ENCODE results near the gene ZNRF3. TPM values are rescaled to one million over a fixed set of nuclear protein-coding genes. Genes with fewer than 3 reads are reported as not detected.
A peak's percentile ranks its signal among the peaks of the same experiment; 100 is the strongest.
"Not testable (repeated sequence)": the region's sequence is repeated elsewhere in the genome, so short reads cannot be mapped to it uniquely, and the experiment has no call there.

ZNRF3 gene
- polyA plus RNA-seq, 3 donors, result 26.9 to 28.8 (median 27.6) TPM

DNA sequence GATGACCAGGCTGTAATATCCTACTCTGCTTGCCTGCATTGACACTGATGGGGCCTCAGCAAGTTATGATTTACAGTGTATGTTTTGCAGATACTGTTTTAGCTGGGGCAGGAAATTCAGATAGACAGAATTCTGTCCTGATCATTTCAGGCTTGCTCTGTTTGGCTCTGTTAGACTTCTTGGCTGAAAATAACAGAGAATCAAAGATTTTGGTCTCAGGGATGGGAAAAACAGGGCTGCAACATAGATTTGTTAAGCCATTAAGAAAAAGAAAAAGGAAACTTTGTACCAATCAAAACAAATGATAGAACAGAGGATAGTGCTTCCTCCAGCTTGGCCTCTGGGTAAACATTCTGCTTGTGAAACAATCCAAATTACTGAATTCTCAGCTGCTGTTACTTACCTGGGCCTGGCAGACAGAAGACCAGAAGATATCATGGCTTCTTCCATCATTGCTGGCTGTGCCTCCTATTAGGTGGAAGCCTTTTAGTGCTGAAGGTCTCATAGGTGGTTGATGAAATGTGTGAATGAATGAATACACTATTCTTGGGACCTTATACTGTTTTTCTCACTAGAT lies 22.0 kb downstream of the ZNRF3 start:
- no peak for DNase-seq (ENCODE audit: low read depth in 3 of 3, low spot score in 2 of 3)

DNA sequence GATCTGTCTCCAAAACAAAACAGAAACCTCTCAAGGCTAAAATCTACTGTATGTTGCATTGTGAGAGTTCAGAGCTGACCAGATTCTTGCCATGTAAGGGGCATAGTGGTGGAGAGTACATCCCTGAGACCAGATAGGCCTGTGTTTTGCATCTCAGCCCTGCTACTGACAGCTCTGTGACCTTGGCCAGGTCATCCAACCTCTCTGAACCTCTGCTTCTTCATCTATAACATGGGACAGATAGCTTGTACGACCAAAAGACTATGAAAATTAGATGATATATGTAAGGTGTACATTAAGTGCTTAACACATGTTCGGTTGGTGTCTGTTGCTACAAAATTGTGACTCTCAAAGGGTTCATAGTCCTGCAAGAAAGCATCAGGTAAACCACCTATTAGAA lies 22.9 kb downstream of the ZNRF3 start:
- DNase-seq (ENCODE audit: low read depth in 3 of 3, low spot score in 2 of 3), result no peak

DNA sequence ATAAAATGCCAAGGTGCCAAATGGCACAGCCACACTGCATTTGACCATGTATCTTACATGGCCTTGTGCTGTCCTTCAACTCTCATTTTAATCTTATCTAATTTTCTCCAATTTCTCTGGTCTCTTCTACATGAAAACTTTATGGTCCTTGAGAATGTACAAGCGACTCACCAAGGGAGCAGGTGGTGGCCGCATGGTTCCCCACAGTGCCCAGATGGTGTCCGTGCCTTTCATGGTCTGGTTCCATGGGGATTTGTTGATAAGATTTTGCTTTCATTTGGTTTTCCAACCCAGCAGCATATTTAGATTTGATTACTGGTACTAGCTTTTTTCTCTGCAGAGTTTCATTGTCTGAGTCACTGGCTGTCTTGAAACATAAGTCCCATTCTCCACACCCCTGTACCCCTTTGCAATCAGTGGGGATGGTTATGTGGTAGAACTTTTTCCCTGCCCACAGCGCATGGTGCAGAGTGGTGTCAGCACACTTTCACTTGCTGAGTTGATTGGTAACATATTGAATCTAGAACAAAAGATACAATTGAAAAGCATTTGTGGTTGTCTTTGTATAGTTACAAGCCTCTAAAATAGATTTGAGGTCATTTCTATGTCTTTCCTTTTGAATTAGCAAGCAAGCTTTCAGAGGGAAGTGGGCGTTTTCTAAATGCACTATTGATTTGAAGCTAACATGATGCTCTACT lies 24.1 kb downstream of the ZNRF3 start:
- no peak for DNase-seq (ENCODE audit: low read depth in 3 of 3, low spot score in 2 of 3)

DNA sequence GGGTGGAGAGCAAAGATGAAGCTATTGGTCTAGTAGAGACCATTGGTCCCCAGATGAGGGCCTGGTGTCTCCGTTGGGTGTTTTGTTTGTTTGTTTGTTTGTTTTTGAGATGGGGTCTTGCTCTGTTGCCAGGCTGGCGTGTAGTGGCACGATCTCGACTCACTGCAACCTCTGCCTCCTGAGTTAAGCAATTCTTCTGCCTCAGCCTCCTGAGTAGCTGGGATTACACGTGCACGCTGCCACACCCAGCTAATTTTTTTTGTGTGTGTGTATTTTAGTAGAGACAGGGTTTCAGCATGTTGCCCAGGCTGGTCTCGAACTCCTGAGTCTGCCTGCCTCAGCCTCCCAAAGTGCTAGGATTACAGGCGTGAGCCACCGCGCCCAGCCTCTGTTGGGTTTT lies 25.4 kb downstream of the ZNRF3 start:
- not testable (repeated sequence) for DNase-seq (ENCODE audit: low read depth in 3 of 3, low spot score in 2 of 3)

DNA sequence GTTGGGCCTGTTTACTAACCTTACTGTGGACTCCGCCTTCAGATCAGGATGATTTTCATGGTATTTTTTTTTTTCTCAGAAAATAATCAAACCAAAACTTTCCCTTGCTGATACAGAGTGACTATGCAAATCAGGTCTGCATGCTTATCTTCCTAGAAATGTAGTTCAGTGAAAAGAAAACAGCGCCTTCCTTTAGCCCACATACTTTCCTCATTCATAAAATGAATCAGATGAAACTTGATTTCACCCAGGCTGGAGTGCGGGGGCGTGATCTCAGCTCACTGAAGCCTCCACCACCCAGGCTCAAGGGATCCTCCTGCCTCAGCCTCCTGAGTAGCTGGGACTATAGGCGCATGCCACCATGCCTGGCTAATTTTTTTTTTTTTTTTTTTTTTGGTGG lies 26.0 kb downstream of the ZNRF3 start:
- DNase-seq (ENCODE audit: low read depth in 3 of 3, low spot score in 2 of 3), result no peak

DNA sequence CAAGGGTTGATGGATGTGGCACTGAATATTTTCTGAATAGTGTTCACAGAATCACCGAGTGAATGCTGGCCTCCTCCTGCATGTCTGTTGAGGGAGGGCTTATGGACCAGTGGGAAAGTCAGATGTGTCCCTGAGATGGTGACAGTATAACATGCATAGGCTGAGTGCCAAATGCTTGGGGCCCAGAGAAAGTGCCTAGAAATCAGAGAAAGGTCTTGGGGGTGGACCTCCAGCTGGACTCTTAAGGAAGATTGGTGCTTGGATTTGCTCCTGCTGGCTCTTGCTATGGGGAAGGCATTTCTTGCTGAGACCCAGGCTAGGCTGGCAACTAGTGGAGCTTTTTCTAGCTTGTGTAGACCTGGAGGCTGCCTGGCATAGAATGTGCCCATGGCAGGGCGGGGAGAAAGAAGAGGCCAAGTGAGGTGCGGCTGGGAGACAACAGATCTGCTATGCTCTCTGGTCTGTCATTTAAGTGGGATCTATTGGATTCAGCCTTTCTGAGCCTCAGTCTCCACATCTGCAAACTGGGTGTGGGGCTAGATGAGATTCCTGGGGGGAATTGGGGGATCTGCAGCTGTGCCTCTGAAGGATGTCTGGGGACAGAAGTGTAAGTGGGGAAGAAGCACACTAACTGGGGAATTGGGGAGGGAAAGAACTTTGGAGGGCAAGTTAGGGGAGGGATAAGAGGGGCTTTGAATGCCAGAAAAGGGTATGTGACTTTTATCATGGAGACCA lies 27.4 kb downstream of the ZNRF3 start:
- no peak for DNase-seq (ENCODE audit: low read depth in 3 of 3, low spot score in 2 of 3)

DNA sequence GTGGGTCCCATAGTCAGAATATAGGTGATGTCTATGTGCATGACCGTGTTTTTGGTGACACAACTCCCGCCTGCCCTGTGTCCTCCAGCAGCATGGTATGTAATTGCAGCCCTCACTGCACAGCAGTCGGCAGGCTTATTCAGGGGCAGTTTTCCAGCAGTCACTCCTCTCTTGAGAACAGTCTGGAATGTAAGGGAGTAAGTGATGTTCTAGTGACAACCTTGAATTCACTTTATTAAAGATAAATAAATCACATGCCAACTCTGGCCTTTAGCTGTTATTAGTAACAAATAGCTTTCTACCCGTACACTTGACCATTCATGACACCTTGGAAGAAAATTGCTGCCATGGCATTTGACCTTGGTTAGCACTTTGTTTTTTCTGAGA lies 27.9 kb downstream of the ZNRF3 start:
- DNase-seq (ENCODE audit: low read depth in 3 of 3, low spot score in 2 of 3), result no peak

DNA sequence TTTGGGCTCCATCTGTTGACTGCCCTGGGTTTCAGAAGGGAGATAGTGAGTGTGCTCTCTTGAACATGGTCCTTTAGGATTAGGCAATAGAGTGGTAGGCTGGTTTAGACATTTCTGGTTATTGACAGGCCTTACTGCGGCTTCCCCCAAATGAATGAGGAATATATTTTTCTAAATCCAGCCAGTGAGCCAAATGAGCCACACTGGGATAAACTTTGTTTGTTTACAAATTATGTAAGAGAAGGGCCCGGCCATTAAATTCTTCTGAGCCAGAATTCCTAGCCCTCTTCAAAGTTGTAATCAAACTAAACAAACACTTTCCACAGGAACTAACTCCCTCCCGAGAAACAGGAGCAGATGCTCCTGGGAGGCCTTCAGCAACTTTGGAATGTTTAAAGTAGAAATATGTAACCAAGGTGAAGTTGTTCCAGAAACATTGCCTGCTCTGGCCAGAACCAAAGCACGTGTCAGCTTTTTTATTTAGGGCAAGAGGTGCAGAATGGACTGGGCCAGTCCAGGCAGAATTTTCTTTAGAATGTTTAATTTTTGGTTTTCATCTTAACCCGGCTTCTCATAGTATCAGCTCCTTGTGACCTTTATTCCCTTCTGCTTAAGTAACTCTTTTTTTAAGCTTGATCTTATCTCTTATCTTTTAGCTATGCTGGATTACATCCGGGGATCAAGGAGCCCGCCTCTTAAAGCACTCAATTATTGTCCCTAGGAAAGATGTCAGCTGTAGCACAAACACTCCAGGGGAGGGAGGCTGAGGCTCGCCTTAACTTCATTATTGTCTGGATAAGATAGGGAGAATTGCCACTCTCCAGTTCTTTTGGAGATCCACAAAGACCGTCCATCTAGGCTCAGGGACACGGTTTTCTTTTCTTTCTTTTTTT lies 28.7 kb downstream of the ZNRF3 start:
- DNase-seq (ENCODE audit: low read depth in 3 of 3, low spot score in 2 of 3), result peak in 1 of 3 donors; percentile 37

DNA sequence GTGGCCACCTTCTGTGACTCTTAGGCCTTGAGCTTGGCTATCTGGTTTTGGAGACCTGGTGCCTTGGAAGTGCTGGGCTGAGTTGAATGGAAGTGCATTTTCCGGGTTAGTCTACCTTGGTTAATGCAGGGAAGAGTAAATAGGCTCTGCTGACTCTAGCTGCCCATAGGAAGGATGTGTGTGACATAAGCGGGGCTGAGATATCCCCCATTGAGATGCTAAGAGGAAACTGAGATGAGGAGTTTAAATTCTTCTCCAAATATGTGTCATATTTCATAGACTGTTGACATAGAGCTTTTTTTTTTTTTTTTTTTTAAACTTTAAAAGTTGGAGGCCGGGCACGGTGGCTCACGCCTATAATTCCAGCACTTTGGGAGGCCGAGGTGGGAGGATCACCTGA lies 30.8 kb downstream of the ZNRF3 start:
- no peak for DNase-seq (ENCODE audit: low read depth in 3 of 3, low spot score in 2 of 3)

DNA sequence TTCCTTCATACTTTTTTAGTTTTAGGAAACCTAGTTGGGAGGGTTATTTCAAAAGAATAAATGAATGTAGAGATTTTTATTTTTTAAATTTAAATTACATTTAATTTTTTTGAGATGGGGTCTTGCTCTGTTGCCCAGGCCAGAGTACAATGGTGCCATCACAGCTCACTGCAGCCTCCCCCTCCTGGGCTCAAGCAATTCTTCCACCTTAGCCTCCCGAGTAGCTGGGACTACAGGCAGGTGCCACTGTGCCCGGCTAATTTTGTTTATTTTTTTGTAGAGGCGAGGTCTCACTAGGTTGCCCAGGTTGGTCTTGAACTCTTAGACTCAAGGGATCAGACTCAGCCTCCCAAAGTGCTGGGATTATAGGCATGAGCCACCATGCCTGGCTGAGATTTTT lies 32.6 kb downstream of the ZNRF3 start:
- DNase-seq (ENCODE audit: low read depth in 3 of 3, low spot score in 2 of 3), result no peak

DNA sequence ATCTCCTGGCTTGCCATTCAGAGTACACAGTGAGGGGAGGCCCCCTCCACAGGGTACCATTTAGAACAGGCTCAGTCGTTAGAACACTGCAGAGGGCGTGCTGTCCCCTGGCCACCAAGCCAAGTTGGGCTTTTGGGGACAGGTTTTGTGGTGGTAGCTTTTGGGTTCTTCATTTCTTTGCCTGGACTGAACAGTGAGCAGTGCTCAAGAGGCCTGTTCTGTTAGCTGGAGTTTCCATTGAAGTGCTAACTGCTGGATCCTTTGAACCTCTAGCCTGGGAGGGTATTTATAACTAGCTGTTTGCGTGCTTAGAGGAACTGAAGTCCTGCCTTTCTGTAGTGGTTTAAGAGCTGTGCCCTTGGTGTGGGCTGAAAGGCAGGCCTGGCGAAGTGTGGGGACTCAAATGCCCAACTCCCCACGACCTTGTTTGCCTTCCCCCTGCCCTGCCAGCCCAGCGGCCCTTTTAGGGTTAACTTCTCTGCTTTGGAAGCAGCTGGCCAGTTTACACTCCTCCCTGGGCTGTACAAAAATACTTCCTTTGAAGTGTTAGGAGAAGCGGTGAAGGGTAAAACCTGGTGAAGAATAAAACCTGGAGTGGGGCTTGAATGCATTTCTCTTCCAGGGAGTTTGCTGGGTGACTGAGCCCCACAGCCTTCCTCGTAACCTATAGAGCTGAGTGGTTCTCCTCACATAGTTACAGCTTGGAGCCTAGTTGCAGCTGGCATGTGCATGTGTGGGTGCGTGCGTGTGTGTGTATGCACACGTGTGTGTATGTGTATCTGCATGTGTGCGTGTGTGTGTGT lies 34.6 kb downstream of the ZNRF3 start:
- peak; percentile 76 to 88 (median 77) for DNase-seq (ENCODE audit: low read depth in 3 of 3, low spot score in 2 of 3)

- DNase-seq (ENCODE audit: low read depth in 3 of 3, low spot score in 2 of 3), result no peak
Observed at GRCh38 chr22:28918550-28919271, 35.3 kb downstream of the ZNRF3 start.

- DNase-seq (ENCODE audit: low read depth in 3 of 3, low spot score in 2 of 3), result no peak
Observed at GRCh38 chr22:28920757-28921584, 37.6 kb downstream of the ZNRF3 start.

DNA sequence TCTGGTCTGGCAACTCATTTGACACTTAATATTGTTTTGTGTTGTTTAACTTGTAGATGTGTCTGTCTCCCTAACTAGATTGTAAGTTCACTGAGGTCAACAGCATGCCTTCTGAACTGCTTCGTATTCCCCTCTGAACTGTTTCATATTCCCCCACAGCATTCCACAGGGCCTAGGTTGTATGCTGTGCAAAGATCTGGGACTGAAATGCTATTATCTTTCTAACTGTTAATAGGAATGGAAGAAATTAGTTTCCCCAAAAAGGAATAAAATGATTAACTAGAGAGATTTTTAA lies 38.2 kb downstream of the ZNRF3 start:
- no peak for DNase-seq (ENCODE audit: low read depth in 3 of 3, low spot score in 2 of 3)

DNA sequence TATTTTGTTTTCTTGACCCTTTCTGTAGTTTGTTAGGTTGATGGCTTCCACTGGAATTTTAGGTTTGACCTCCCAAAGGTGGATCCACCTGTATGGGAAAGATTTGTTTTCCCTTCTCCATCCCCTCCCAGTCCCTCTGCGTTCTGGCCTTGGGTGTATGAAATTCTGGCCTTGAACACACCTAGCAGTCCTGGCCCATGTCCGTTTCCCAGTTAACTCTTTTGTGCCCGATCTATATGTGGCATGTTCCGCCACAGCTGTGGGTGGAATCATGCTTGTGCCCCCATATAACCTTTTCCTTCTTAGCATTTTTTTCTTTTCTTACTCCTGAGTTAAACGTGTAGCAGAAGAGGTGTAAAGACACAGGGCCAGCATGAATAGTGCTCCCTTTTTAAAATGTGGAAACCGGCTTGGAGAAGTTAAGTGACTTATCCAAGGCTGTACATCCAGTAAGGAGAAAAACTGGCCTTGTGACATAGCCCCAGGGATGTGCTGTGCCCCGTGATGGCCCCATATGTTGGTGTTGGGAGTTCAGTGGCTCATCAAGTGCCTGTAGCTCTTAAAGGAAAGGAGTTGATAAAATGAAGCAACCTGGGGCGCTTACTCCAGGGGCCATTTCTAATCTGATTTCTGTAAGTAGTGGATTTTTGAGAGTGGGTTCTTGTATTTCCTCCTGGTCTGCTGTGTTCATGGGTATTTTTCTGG lies 39.3 kb downstream of the ZNRF3 start:
- DNase-seq (ENCODE audit: low read depth in 3 of 3, low spot score in 2 of 3), result no peak

DNA sequence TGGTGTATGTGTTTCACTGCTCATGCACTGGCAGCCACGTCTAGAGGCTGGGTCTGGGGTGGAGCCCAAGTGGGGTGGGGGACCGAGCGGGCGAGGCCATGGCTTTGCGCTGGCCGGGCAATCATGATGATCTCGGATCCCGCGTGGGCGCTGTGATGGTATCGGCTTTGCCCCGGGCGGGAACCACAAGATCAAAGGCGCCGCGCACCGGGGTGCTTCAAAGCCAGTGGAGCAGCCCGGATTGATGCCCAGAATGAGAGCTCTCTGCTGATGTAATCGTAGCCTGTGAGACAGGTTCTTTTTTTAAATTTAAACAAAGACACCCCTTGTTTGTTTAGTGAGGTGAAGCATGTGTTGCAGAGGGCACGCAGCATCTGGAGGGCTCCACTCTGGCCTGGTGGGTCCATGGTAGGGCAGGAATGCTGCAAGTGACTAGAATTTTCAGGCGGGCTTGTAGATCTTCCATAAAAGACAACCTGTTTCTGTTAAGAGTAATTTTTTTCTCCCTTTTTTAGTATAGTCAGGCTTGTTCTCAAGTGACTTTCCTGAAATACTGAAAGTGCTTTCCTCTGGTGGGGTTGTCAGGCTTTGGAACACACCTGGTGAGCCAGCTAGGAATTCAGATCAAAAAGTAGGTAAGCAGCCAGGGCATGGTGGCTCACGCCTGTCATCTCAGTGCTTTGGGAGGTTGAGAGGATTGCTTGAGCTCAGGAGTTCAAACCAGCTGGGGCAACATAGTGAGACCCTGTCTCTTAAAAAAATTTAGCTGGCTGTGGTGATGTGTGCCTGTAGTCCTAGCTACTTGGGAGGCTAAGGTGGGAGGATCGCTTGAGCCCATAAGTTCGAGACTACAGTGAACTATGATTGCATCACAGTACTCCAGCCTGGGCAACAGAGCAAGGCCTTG lies 40.7 kb downstream of the ZNRF3 start:
- no peak for DNase-seq (ENCODE audit: low read depth in 3 of 3, low spot score in 2 of 3)

- DNase-seq (ENCODE audit: low read depth in 3 of 3, low spot score in 2 of 3), result no peak
Observed at GRCh38 chr22:28925916-28926315, 42.5 kb downstream of the ZNRF3 start.

Data from right renal cortex interstitium (tissue), 3 donors.